BLaER1 (cell line): ENCODE data around the gene COL24A1.
"Not testable (repeated sequence)": the region's sequence is repeated elsewhere in the genome, so short reads cannot be mapped to it uniquely, and the experiment has no call there.

Experiments
- H3K27ac ChIP-seq: shearing (Covaris generic); formaldehyde crosslinking; 2 replicates; pipeline ENCODE4 v1.8.1; 2022
- H3K27me3 ChIP-seq: shearing (Covaris generic); formaldehyde crosslinking; 2 replicates; pipeline ENCODE4 v1.8.1; 2022
- H3K36me3 ChIP-seq: shearing (Covaris generic); formaldehyde crosslinking; 2 replicates; pipeline ENCODE4 v1.8.1; 2022
- H3K4me1 ChIP-seq: shearing (Covaris generic); formaldehyde crosslinking; 2 replicates; pipeline ENCODE4 v1.8.1; 2022
- H3K4me2 ChIP-seq: shearing (Covaris generic); formaldehyde crosslinking; 2 replicates; pipeline ENCODE4 v1.8.1; 2022
- H3K4me3 ChIP-seq: shearing (Covaris generic); formaldehyde crosslinking; 2 replicates; pipeline ENCODE4 v1.8.1; 2022
- H3K9ac ChIP-seq: shearing (Covaris generic); formaldehyde crosslinking; 2 replicates; pipeline ENCODE4 v1.8.1; 2022
- H3K9me3 ChIP-seq: shearing (Covaris generic); formaldehyde crosslinking; 2 replicates; pipeline ENCODE4 v1.8.1; 2022
- H4K20me1 ChIP-seq: shearing (Covaris generic); formaldehyde crosslinking; 2 replicates; pipeline ENCODE4 v1.8.1; 2022
- Cebpa-rat ChIP-seq: shearing (Covaris generic); IDR thresholded peaks from 2 replicates; pipeline ENCODE4 v1.8.1; 2022

COL24A1 gene

GRCh38 chr1:86089765-86090164, 66.8 kb downstream of the COL24A1 start:
- H4K20me1 ChIP-seq = no peaks in the 10 kb centered on the region
- no peak overlapping the region for H3K4me2 ChIP-seq
- no peak overlapping the region for H3K4me3 ChIP-seq

GRCh38 chr1:86085741-86086409, 70.7 kb downstream of the COL24A1 start:
- H3K27me3 ChIP-seq = no peaks in the 10 kb centered on the region
- no peak for TF ChIP-seq Cebpa-rat
- H4K20me1 ChIP-seq = no peaks in the 10 kb centered on the region
- H3K4me1 ChIP-seq = no peaks in the 10 kb centered on the region
- no peak overlapping the region for H3K4me2 ChIP-seq
- no peaks in the 10 kb centered on the region for H3K36me3 ChIP-seq
- no peaks in the 10 kb centered on the region for H3K9me3 ChIP-seq
- H3K9ac ChIP-seq = no peak overlapping the region
- no peak overlapping the region for H3K27ac ChIP-seq
- H3K4me3 ChIP-seq = no peak overlapping the region

More at GRCh38 chr1:86089765-86090164, 66.8 kb downstream of the COL24A1 start:
- no peaks in the 10 kb centered on the region for H3K27me3 ChIP-seq
- no peak for TF ChIP-seq Cebpa-rat
- H3K27ac ChIP-seq = no peak overlapping the region
- H3K9me3 ChIP-seq = no peaks in the 10 kb centered on the region
- H3K4me1 ChIP-seq = no peaks in the 10 kb centered on the region
- no peaks in the 10 kb centered on the region for H3K36me3 ChIP-seq
- H3K9ac ChIP-seq = no peak overlapping the region

- Histone ChIP-seq H3K9me3 (no peaks in the 10 kb centered on the region), H3K27ac (no peak overlapping the region), H3K9ac (no peak overlapping the region), H3K4me1 (no peaks in the 10 kb centered on the region), H3K4me3 (no peak overlapping the region), H4K20me1 (no peaks in the 10 kb centered on the region), H3K27me3 (no peaks in the 10 kb centered on the region), H3K4me2 (no peak overlapping the region), H3K36me3 (no peaks in the 10 kb centered on the region)
- TF ChIP-seq Cebpa-rat = no peak
Observed at GRCh38 chr1:86084998-86085397, 71.6 kb downstream of the COL24A1 start.

GRCh38 chr1:86082183-86082582, 74.4 kb downstream of the COL24A1 start:
- H3K9me3 ChIP-seq = no peaks in the 10 kb centered on the region
- H3K27me3 ChIP-seq = no peaks in the 10 kb centered on the region
- H3K4me3 ChIP-seq = no peak overlapping the region
- TF ChIP-seq Cebpa-rat = no peak
- no peak overlapping the region for H3K9ac ChIP-seq
- no peaks in the 10 kb centered on the region for H3K4me1 ChIP-seq
- no peak overlapping the region for H3K4me2 ChIP-seq
- no peaks in the 10 kb centered on the region for H3K36me3 ChIP-seq
- no peaks in the 10 kb centered on the region for H4K20me1 ChIP-seq
- no peak overlapping the region for H3K27ac ChIP-seq

- H3K4me2 ChIP-seq, H3K27me3 ChIP-seq, H3K4me1 ChIP-seq, H3K27ac ChIP-seq, H3K9me3 ChIP-seq, H4K20me1 ChIP-seq, H3K36me3 ChIP-seq, H3K4me3 ChIP-seq, H3K9ac ChIP-seq: not testable (repeated sequence)
Observed at GRCh38 chr1:86072474-86072873, 84.1 kb downstream of the COL24A1 start.

- not testable (repeated sequence) for H3K4me2 ChIP-seq, H3K4me3 ChIP-seq, H3K4me1 ChIP-seq, H3K9ac ChIP-seq, H3K36me3 ChIP-seq, H3K9me3 ChIP-seq, H4K20me1 ChIP-seq, H3K27ac ChIP-seq, H3K27me3 ChIP-seq
Observed at GRCh38 chr1:86071870-86072269, 84.7 kb downstream of the COL24A1 start.

GRCh38 chr1:86069757-86070145, 86.8 kb downstream of the COL24A1 start:
- H3K36me3 ChIP-seq = no peaks in the 10 kb centered on the region
- H3K4me1 ChIP-seq = no peaks in the 10 kb centered on the region
- H3K9ac ChIP-seq = no peak overlapping the region
- no peaks in the 10 kb centered on the region for H3K9me3 ChIP-seq
- no peaks in the 10 kb centered on the region for H3K27me3 ChIP-seq
- no peak overlapping the region for H3K4me3 ChIP-seq
- TF ChIP-seq Cebpa-rat = no peak
- no peak overlapping the region for H3K27ac ChIP-seq
- H3K4me2 ChIP-seq = no peak overlapping the region
- H4K20me1 ChIP-seq = no peaks in the 10 kb centered on the region

GRCh38 chr1:86068841-86069756, 87.5 kb downstream of the COL24A1 start:
- TF ChIP-seq Cebpa-rat = no peak
- Histone ChIP-seq H3K4me3 (no peak overlapping the region), H3K4me2 (no peak overlapping the region), H3K27ac (no peak overlapping the region), H3K9me3 (no peaks in the 10 kb centered on the region), H3K9ac (no peak overlapping the region), H4K20me1 (no peaks in the 10 kb centered on the region), H3K4me1 (no peaks in the 10 kb centered on the region), H3K27me3 (no peaks in the 10 kb centered on the region), H3K36me3 (no peaks in the 10 kb centered on the region)

- H3K27me3 ChIP-seq = no peaks in the 10 kb centered on the region
- no peaks in the 10 kb centered on the region for H3K36me3 ChIP-seq
- H4K20me1 ChIP-seq = no peaks in the 10 kb centered on the region
- no peak overlapping the region for H3K4me3 ChIP-seq
- no peaks in the 10 kb centered on the region for H3K9me3 ChIP-seq
- H3K9ac ChIP-seq = no peak overlapping the region
- no peaks in the 10 kb centered on the region for H3K4me1 ChIP-seq
- H3K27ac ChIP-seq = no peak overlapping the region
- TF ChIP-seq Cebpa-rat = no peak
- H3K4me2 ChIP-seq = no peak overlapping the region
Observed at GRCh38 chr1:86068271-86068721, 88.3 kb downstream of the COL24A1 start.

- no peaks in the 10 kb centered on the region for H4K20me1 ChIP-seq
- H3K4me1 ChIP-seq = no peaks in the 10 kb centered on the region
- no peak overlapping the region for H3K27ac ChIP-seq
- no peaks in the 10 kb centered on the region for H3K9me3 ChIP-seq
- no peak for TF ChIP-seq Cebpa-rat
- no peak overlapping the region for H3K4me2 ChIP-seq
- H3K27me3 ChIP-seq = no peaks in the 10 kb centered on the region
- no peak overlapping the region for H3K9ac ChIP-seq
- no peak overlapping the region for H3K4me3 ChIP-seq
- H3K36me3 ChIP-seq = no peaks in the 10 kb centered on the region
Observed at GRCh38 chr1:86067626-86068025, 88.9 kb downstream of the COL24A1 start.
